Measurements from ENCODE around the gene COPG2.

- TF ChIP-seq POLR2A (IDR thresholded peaks at IDR 0.05; ENCODE audit: low read length) (no peak), CTCF (IDR thresholded peaks at IDR 0.05) (no peak), PBX3 (IDR thresholded peaks at IDR 0.05) (no peak), RAD21 (conservative IDR thresholded peaks at IDR 0.05 in 1 of 2, IDR thresholded peaks at IDR 0.05 in 1 of 2) (no peak), MAZ (IDR thresholded peaks at IDR 0.05; ENCODE audit: borderline replicate concordance, low read depth, low read length) (no peak), EP300 (IDR thresholded peaks at IDR 0.05) (no peak), JUNB (IDR thresholded peaks at IDR 0.05) (no peak), CBX2 (IDR thresholded peaks at IDR 0.05; ENCODE audit: borderline replicate concordance, low read depth) (no peak), CEBPB (IDR thresholded peaks at IDR 0.05) (no peak), NPAS2 (CRISPR knock-in tag; IDR thresholded peaks at IDR 0.05; ENCODE audit: borderline replicate concordance) (no peak)
Measured at GRCh38 chr7:130595986-130596385, 72.6 kb downstream of the COPG2 start.

Measured in A549 (cell line).